GM21423 (cell line): Measurements from ENCODE around the gene LTBP4.
"Not testable (repeated sequence)": the region's sequence is repeated elsewhere in the genome, so short reads cannot be mapped to it uniquely, and the experiment has no call there.

Source experiments
- ATAC-seq: cut with Tn5 transposase; IDR thresholded peaks from one replicate; pipeline ENCODE4 v1.9.1; 2021; ENCODE audit warnings: mild to moderate bottlenecking, moderate library complexity; ENCODE audit not compliant: unreplicated experiment

The LTBP4 gene

GRCh38 chr19:40655684-40656083, 54.5 kb downstream of the LTBP4 start:
- not testable (repeated sequence) for ATAC-seq

DNA sequence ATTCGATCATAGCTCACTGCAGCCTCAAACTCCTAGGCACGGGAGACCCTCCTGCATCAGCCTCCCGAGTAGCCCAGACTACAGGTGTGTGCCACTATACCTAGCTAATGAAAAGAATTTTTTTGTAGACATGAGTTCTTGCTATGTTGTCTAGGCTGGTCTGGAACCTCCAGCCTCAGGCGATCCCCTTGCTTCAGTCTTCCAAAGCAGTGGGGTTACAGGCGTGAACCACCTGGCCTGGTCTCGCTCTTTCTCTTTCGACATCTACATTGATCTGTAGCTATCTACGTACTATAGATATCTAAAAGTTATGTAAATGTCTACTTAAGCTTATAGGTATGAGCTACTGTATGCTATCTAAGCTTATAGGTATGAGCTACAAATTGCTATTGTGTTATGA, 56.9 kb downstream of the LTBP4 start:
- no peak for ATAC-seq

- ATAC-seq = no peak
These were observed 57.9 kb downstream of the LTBP4 start for GRCh38 chr19:40659116-40659515.

DNA sequence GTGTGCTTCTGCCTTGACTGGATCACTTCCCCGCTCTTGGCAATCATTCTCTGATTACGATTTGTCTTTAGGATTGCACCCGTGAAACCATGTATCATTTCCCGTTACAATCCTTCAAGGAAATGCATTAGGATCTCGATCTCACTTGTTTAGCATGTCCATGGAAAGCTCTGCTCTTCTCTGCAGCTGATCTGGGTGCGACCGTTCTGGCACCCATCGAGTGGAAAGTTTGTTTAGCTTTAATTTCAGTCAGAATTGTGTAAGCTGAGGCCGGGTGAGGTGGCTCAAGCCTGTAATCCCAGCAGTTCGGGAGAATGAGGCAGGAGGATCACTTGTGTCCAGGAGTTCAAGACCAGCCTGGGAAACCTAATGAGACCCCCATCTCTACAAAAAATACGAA, 58.4 kb downstream of the LTBP4 start:
- no peak for ATAC-seq

DNA sequence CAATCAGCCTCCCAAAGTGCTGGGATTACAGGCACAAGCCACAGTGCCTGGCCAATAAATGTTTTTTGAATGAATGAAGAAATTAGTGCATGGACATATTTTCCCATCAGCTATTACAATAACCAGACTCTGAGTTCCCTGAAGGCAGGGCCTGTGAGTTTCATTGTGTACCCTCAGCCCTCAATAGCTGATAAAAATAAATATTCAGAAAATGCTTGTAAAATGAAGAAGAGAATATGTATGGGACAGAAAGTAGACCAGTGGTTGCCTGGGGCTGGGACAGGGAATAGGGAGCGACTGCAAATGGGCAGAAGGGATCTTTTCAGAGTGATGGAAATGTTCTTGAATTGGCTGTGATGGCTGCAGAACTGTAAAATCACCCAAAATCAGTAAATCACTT, 60.4 kb downstream of the LTBP4 start:
- ATAC-seq = no peak

- ATAC-seq = peak; percentile 73
These were observed 61.9 kb downstream of the LTBP4 start for GRCh38 chr19:40662925-40663694.

DNA sequence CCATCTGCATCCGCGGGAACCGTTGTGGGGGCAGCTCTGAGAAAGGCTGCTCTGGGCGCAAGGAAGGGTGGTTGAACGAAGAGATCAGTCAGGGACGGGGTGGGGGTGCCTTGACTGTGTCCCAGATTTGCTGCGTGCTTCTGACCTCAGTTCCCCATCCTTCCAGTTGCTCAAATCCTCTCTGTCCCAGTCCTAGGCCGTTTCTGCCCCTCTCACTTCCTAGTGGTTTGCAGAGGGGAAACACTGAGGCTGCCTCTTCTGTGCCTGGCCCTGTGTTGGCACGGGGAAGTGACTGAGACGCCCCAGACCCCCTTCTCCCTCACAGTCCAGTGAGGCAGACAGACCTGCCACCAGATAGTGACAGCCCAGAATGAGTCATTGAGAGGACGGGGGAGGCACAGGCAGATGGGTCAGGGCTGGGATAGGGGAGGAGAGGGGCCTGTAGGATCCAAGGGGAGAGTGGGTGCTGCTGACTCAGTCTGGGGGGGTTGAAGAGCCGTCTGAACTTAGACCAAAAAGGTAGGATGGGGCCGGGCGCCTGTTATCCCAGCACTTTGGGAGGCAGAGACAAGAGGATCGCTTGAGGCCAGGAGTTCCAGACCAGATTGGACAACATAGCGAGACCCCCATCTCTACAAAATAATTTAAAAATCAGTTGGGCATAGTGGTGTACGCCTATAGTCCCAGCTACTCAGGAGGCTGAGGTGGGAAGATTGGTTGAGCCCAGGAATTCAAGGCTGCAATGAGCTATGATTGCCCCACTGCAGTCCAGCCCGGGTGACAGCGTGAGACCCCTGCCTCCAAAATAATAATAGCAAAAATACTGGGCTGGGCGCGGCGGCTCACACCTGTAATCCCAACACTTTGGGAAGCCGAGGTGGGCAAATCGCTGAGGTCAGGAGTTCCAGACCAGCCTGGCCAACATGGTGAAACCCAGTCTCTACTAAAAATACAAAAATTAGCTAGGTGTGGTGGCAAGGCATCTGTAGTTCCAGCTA, 62.8 kb downstream of the LTBP4 start:
- ATAC-seq = no peak

GRCh38 chr19:40666803-40667438, 65.8 kb downstream of the LTBP4 start:
- no peak for ATAC-seq

GRCh38 chr19:40667602-40668001, 66.4 kb downstream of the LTBP4 start:
- ATAC-seq = no peak

- ATAC-seq = no peak
These were observed 67.9 kb downstream of the LTBP4 start for GRCh38 chr19:40668991-40669614.

GRCh38 chr19:40671404-40671803, 70.2 kb downstream of the LTBP4 start:
- no peak for ATAC-seq

GRCh38 chr19:40672038-40672437, 70.9 kb downstream of the LTBP4 start:
- ATAC-seq = no peak

DNA sequence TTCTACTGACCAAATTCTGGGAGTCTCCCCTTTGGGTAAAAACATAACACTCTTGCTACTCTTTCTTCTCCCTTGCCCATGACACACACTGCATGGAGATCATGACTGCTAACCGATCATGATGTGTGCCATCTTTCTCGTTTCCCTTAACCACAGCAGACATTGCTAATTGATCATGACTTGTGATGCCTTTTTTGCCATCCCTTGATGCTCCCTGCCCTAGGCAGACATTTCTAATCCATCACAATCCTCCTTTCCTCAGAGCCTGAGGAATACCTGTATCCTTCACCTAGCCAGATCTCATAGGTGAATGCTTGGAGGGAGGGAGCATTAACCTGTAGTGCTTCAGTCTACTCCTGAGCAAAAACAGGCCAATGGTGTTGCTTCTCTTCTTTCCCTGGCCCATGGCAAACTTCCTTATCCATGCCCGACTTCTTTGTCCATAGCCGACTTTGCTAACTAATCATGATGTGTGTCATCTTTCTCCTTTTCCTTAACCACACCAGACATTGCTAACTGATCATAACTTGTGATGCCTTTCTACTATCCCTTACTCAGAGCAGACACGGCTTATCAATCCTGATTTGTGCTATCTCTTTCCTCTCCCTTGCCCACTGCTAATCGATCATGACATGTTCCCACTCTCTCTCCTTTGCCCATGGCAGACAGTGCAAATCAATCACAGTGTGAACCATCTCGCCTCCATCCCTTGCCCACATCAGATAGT, 71.6 kb downstream of the LTBP4 start:
- ATAC-seq = no peak

DNA sequence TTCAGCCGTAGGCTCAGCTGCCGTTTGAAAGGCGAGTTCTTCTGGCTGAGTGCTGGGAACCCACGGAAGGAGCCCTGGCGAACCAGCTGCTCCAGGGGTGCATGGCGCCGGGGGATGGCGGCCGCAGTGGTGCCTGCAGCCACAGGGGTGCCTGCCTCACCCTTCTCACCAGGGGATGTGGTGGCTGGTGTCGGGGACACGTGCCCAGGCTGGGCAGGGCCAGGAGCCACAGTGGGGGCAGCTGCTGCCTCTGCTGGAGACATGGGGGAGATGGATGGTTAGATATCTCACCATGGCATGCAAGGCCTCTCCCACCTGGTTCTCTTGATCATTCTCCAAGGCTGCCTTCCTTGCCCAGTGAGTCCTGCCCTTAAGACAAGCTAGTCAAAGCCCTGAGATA, 72.2 kb downstream of the LTBP4 start:
- ATAC-seq = no peak

- no peak for ATAC-seq
These were observed 73.1 kb downstream of the LTBP4 start for GRCh38 chr19:40674291-40674690.

GRCh38 chr19:40677156-40677555, 76.0 kb downstream of the LTBP4 start:
- no peak for ATAC-seq
